HuH-7.5 (cell line): Measurements from ENCODE around the gene DCST1.
"Not testable (repeated sequence)": the region's sequence is repeated elsewhere in the genome, so short reads cannot be mapped to it uniquely, and the experiment has no call there.

Source experiments
- DNase-seq: peaks from one replicate; pipeline ENCODE4 v3.0.0; 2011; ENCODE audit warnings: low spot score

Gene DCST1, protein sequence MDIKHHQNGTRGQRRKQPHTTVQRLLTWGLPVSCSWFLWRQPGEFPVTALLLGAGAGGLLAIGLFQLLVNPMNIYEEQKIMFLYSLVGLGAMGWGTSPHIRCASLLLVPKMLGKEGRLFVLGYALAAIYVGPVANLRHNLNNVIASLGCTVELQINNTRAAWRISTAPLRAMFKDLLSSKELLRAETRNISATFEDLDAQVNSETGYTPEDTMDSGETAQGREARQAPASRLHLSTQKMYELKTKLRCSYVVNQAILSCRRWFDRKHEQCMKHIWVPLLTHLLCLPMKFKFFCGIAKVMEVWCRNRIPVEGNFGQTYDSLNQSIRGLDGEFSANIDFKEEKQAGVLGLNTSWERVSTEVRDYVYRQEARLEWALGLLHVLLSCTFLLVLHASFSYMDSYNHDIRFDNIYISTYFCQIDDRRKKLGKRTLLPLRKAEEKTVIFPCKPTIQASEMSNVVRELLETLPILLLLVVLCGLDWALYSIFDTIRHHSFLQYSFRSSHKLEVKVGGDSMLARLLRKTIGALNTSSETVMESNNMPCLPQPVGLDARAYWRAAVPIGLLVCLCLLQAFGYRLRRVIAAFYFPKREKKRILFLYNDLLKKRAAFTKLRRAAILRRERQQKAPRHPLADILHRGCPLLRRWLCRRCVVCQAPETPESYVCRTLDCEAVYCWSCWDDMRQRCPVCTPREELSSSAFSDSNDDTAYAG

DNA sequence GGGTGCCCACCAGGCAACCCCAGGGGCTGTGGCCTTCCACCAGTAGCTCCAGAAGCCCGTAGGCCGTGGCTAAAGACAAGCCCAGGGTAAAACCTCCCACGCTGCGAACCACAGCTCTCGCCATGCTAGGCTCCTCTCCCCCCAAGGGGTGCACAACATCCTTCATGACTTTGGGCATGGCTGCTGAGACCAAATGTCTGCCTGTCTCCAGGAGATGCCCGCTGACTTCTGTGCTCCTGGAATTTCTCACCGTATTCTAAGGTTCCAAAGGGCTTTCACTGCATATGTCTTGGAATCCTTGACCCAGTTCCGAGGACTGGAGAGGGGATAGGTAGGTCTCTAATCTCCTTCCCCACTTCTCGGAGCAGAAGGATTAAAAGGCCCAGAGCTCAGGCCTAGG is at the start of gene DCST1, which contains the start of gene DCST2:
Gene DCST1, plus strand, starts transcription at position 301 of the 400 bp plus-strand sequence. CDS start 213 bp downstream, outside the sequence.
Gene DCST2, minus strand, starts transcription at position 258 of the 400 bp plus-strand sequence. Its CDS starts 80 bp downstream, at position 178.
- DNase-seq = no peak

- DNase-seq = not testable (repeated sequence)
Observed at GRCh38 chr1:154986736-154987135, 46.9 kb upstream of the DCST1 start.

DNA sequence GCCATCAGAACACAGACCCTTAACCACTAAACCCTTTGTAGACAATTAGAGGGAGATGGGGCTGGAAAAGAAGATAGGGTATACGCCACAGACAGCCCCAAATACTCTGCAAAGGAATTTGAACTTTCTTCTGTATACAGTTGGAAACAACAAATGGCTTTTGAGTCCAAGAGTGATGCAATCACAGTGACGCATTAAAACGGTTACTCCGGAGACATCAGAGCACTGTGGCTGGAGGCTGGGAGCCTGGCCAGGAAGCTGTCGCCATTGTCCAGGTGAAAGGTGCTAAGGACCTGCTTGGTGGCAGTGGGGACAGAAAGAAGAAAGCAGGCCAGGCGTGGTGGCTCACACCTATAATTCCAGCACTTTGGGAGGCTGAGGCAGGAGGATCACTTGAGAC is 46.3 kb upstream of the DCST1 start:
- DNase-seq = no peak

DNA sequence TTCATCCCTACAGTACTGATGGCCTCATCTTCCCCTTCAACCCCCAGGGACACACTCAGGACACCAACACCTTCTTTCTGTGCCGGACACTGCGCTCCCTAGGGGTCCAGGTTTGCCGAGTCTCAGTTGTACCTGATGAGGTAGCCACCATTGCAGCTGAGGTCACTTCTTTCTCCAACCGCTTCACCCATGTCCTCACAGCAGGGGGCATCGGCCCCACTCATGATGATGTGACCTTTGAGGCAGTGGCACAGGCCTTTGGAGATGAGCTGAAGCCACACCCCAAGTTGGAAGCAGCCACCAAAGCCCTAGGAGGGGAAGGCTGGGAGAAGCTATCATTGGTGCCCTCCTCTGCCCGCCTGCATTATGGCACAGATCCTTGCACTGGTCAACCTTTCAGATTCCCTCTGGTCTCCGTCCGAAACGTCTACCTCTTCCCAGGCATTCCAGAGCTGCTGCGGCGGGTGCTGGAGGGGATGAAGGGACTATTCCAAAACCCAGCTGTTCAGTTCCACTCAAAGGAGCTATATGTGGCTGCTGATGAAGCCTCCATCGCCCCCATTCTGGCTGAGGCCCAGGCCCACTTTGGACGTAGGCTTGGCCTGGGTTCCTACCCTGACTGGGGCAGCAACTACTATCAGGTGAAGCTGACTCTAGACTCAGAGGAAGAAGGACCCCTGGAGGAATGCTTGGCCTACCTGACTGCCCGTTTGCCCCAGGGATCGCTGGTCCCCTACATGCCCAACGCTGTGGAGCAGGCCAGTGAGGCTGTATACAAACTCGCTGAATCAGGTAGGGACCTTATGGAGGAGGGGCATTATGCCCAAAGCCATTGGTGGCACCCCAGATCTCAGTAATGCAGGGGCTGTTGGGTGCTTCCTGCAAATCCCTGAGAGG is 45.3 kb upstream of the DCST1 start:
- DNase-seq = no peak

- DNase-seq = no peak
Observed at GRCh38 chr1:154989195-154989860, 44.3 kb upstream of the DCST1 start.

DNA sequence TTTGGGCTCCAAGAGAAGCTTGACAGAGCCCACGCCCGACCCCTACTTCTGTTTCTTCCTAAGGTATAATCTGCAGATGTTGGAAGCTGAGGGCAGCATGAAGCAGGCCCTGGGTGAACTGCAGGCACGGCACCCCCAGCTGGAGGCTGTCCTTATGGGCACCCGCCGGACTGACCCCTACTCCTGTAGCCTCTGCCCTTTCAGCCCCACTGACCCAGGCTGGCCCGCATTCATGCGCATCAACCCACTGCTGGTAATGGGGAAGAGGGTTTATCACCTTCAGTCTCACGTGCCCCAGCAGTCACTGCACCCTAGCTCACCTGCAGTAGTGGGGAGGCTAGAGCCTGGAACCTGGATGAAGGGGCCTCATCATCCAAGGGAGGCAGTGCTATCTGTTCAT is 43.3 kb upstream of the DCST1 start:
- no peak for DNase-seq

GRCh38 chr1:154992721-154993571 is 40.7 kb upstream of the DCST1 start:
- DNase-seq = peak; percentile 7

DNA sequence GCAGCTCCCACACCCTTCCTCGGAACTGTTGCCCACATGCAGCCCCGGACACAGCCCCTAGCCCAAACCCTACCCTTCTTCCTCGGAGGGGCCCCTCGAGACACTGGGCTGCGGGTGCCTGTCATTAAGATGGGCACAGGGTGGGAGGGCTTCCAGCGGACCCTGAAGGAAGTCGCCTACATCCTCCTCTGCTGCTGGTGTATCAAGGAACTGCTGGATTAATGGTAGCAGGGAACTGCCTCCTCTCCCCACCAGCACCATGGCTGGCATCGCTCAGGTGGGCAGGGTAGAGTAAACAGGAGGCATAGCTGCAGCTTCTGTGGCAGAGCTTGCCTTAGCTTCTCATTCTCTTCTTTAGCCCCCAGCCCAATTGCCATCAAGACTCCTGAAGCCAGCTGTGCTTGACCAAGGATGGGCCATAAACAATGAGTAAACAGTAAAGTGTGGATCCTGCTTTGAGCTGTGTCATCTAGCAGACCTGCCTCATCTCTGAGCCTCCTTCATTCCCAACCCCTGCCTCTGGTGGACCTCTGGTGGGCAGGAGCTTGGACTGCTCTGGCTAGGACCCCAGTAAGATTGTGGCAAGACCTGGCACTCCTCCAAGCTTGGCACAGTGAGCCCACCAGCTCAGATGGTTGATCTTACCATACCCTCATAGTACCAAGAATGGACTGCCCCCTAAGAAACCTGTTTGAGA is 39.9 kb upstream of the DCST1 start, which contains the start of gene LENEP:
Gene LENEP, plus strand, starts transcription at position 15 of the 697 bp plus-strand sequence. Its CDS starts 22 bp downstream, at position 37.
- DNase-seq = peak; percentile 4

GRCh38 chr1:154994269-154994587 is 39.4 kb upstream of the DCST1 start:
- peak; percentile 1 for DNase-seq

DNA sequence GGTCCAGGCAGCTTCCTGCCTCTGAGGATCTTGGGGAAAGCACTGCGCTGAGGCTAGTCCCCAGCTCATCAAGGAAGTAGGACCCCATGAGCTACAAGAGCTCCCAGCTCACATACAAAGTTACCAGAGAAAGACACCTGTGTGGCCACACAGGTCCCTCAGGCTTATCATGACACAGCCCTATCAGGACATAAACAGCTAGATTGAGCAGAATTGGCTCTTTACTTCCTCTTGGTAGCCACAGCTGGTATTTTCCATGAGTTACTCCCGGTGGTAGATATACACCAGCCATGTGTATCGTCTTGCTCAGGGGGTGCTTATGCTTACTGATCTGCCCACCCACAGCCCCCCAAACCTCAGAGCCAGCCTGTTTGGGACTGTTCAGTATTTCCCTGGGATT is 39.0 kb upstream of the DCST1 start:
- DNase-seq = peak; percentile 1

DNA sequence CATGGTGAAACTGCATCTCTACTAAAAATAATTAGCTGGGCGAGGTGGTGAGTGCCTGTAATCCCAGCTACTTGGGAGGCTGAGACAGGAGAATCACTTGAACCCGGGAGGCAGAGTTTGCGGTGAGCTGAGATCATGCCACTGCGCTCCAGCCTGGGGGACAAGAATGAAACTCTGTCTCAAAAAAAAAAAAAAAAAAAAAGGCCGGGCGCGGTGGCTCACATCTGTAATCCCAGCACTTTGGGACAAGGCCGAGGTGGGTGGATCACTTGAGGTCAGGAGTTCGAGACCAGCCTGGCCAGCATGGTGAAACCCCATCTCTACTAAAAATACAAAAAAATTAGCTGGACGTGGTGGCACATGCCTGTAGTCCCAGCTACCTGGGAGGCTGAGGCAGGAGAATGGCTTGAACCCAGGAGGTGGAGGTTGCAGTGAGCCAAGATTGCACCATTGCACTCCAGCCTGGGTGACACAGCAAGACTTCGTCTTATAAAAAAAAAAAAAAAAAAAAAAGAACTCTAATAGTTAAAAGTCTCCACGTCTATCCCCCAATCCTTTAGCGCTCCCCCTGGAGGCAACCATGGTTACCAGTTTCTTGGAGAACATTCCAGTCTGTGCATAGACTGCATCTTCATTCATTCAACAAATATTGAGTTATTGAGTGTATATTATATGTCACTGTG is 38.2 kb upstream of the DCST1 start:
- DNase-seq = not testable (repeated sequence)

DNA sequence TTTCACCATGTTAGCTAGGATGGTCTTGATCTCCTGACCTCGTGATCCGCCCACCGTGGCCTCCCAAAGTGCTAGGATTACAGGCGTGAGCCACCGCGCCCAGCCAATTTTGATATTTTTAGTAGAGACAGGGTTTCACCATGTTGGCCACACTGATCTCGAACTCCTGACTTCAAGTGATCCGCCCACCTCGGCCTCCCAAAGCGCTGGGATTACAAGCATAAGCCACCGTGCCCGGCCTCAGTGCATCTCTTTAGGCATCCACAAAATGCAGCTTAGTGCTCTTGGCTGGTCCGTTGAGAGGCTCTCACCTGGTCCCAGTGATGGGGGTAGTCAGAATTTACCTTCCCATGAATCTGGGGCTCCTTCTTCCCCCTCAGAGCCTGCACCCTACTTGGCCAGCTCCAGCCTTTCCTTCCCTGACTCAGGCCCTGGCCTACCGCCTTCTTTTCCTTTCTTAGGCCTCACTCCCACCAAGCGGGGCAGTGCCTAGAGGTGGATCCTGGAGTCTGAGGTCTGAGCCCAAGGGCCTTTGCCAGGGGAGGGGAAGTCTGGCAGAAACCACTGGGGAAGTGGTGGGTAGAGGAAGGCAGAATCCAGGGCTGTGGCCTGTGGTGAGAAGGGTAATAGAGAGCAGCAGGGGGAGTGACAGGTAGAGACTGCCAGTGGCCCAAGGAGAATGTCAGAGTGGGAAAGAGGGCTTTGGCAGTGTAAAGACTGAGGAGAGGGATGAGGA is 36.5 kb upstream of the DCST1 start:
- DNase-seq = no peak

- DNase-seq = no peak
Observed at GRCh38 chr1:154998201-154998780, 35.3 kb upstream of the DCST1 start.

DNA sequence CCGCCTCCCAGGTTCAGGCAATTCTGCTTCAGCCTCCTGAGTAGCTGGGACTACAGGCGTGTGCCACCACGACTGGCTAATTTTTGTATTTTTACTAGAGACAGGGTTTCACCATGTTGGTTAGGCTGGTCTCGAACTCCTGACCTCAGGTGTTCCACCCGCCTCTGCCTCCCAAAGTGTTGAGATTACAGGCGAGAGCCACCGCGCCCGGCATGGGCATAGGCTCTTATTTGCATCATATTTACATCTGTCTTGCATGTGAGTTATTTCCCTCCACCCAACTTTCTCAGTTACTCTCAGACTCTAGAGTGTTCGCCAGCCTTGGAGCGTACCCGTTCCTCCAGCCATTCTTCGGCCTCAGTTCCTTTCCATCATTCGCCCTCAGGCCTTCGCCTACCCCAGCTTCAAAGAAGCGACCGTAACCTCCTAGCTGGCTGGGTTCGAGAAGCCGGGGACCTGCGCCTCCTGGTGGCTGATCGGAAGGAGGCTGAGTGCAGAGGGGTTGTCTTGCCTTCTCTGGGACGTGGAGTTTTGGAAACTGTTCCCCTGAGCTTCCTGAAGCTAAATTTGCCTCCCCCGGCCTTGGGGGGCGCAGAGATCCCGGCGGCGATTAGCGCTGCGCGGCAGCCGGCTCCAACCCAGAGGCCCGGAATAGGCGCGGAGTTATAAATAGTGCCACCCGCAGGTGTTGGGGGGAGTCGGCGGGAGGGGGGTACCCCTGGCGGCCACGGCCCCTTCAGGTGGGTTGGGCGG is 34.6 kb upstream of the DCST1 start:
- peak; percentile 89 for DNase-seq

- DNase-seq = peak; percentile 74
Observed at GRCh38 chr1:154999571-155000410, 33.8 kb upstream of the DCST1 start.

GRCh38 chr1:155000411-155000725 is 33.3 kb upstream of the DCST1 start:
- no peak for DNase-seq
